ENCODE data around the gene CAT.

The CAT gene

DNA sequence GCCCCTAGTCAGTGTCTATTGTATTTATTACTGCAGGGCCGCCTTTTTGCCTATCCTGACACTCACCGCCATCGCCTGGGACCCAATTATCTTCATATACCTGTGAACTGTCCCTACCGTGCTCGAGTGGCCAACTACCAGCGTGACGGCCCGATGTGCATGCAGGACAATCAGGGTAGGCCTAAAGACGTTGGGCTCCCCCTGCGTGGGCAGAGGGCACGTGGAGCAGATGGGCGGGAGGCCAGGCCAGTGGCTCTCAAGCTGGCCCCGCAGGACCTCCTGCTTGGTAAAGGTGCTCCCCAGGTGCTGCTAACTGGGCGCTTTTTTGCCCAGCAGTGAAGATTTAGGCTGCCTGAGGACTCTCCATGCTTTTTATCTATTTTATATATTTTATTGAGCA lies 22.5 kb downstream of the CAT start:
- DNase-seq, result no peak

DNA sequence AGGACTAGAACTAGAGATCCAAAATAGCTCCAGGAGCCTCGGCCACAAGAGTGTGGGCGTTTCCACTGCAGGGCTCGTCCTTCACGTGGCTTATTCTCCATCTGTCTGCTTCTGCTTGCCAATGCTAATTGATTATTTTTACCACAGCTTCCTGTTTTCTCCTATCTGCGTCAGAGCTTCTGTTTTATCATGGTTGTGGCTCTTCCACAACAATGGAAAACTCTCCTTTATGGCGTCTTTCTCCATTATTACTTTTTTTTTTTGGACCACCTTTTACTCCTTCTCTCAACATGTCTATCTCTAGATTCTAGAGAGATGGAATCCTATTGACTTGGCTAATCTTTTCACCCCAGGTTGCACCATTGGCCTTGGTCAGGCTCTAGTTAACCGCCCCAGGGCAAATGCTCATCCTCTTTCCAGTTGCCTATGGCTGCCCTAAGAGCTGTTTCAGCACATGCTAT lies 25.9 kb downstream of the CAT start:
- DNase-seq, result no peak

GRCh38 chr11:34466802-34467488 lies 28.2 kb downstream of the CAT start:
- DNase-seq, result no peak

- no peak for DNase-seq
These were observed 29.6 kb downstream of the CAT start for GRCh38 chr11:34468209-34468841.

GRCh38 chr11:34473603-34474169 lies 35.0 kb downstream of the CAT start:
- DNase-seq, result no peak

- DNase-seq, result peak; percentile 61
These were observed 36.9 kb downstream of the CAT start for GRCh38 chr11:34475656-34476055.

DNA sequence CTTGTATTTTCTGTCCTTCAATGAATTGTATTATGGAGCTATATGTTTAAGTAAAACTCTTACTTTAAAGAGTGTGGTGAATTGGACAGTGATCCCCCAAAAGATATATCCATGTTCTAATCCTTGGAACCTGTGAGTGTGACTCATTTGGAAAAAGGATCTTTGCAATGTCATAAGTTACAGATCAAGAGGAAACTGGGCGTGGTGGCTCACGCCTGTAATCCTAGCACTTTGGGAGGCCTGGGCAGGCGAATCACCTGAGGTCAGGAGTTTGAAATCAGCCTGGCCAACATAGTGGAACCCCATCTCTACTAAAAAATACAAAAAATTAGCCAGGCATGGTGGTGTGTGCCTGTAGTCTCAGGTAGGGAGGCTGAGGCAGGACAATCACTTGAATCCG lies 38.1 kb downstream of the CAT start:
- no peak for DNase-seq

DNA sequence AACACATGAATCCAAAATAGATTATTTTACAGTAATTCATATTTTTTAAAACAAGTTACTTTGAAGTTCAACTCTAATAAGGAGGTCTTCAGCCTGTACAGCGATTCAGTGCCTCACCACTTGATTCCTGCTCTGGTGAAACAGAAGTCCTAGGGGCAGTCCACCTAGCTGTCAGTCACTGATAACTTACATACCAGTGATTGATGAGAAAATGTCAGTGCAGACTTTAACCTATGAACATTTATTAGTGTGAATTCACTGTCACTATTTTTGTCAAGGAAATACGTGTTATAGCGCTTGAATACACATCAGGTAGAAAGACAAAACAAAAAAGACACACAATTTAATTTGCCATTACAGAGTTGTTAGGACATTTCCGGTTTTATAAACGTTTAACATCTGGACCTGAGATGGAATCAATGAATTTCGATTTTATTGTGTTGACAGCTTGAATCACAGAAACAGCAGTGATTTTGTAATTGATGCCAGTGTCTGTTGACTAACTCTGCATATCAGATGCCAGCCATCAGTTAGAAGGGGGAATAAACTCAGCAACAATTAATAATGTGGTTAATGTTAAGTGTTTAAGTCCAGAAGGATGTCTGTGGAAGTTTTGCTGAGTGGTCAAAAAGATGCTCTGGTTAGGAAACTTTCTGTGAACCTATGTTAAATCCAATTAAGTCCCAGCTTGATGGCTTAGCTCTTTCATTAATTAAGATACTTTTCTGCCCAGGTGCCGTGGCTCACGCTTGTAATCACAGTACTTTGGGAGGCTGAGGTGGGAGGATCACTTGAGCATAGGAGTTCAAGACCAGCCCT lies 40.3 kb downstream of the CAT start:
- DNase-seq, result no peak

DNA sequence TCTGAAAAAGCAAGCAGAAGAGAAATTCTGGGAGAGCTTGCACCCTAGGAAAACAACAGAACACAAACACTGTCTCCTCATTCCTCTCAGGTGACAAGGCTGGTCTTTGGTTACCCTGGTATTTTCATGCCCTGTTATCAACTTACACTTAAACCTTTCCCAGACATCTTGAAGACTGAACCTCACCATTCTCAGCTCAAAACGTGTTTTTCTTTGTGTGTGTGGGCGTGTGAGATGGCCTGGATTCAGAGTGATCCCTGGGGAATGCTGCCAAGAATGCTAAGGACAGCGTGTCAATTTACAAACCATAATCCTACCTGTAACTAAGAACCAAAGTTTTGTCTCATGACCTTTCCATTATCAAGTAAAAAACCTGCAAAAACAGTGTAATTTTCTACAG lies 41.6 kb downstream of the CAT start:
- peak; percentile 8 for DNase-seq

DNA sequence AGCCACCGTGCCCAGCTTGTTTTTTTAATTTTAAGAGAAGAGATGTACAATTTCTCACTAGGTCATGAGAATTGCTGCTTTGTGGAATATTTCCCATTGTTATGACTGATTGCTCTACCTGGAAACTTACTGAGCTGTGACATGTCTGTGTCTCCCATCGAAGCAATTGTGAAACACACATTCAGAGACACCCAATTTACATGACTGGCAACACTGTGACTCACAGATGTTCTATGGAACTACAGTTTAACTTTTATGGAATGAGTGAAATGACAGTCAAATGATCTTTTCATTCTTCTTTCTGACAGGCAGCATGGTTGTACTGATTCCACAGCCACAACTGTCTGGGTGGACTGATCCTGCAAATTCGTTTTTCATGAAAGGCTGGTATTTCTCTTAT lies 42.6 kb downstream of the CAT start:
- DNase-seq, result no peak

DNA sequence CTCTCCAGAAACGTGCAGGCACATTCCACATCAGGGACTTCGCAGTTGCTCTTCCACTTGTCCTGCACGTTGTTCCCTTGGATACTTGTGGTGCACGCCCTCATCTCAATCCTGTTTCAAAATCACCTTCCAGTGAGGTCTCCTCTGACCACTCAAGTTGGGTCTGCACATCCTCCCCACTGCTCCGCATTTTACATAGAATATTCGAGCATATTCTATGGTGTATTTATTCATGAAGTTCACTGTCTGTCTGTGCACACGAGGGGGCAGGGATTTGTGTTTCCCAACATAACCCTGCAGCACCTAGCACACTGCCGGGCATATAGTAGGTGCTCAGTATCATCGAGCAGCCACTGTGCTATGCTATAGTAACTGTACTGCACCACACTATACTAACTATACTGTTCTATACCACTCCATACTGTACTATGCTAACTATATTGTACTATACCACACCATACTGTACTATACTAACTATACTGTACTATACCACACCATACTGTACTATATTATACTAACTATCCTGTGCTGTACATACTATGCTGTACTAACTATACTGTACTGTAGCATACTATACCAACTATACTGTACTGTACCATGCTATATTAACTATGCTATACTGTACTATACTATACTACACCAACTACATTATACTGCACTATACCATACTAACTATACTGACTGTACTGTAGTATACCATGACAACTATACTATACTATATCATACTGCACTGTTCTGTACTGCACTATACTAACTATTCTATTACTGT lies 44.6 kb downstream of the CAT start:
- no peak for DNase-seq

- DNase-seq, result no peak
These were observed 48.7 kb downstream of the CAT start for GRCh38 chr11:34487430-34487829.

- no peak for DNase-seq
These were observed 50.3 kb downstream of the CAT start for GRCh38 chr11:34488855-34489557.

- no peak for DNase-seq
These were observed 51.6 kb downstream of the CAT start for GRCh38 chr11:34490304-34490703.

DNA sequence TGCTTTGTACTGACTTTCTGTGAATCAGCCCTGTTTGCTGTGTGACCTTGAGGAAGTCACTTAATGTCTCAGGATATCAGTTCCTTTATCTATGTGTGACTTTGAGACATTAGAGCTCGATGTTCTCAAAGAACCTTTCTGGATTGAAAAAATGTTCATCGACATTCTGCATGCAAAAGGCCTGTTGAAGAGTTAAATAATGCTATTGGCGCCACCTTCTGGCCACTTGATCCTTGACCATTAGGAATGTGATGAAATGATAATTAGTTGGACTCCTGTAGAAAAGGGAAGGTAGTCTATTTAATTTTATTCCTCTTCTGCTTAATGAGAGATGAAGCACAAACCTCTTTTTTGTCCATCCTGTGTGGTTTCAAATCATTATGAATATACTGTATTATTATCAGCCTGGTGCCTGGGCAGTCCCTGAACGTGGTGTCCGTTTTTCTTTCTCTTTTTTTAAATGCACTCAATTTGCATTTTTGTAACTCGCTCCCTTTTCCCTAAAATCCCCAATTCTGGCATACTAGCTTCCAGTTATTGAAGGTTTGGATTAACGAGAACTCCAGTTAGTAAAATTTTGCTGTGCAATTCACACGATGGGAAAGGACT lies 54.2 kb downstream of the CAT start:
- DNase-seq, result peak; percentile 70

DNA sequence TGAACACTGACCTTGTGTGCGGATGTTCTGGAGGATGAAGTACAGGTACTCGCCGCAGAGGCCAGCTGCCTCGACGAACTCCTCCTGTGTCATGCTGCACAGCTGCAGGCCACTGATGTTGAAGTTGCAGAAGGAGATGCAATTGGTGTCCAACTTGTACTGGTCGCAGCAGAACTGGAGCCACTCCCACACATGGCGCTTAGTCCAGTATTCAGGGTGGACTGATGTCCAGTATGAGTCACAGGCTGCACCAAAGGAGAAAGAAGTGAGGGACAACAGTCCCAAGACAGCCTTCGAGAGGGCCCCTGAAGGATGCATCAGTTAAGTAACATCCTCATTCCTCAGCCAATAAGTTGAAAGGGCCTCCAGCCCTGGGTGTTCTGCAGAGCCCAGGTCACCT lies 54.7 kb downstream of the CAT start:
- no peak for DNase-seq

GRCh38 chr11:34493926-34494595 lies 55.3 kb downstream of the CAT start:
- DNase-seq, result no peak

GRCh38 chr11:34495239-34495723 lies 56.5 kb downstream of the CAT start:
- DNase-seq, result peak; percentile 77

DNA sequence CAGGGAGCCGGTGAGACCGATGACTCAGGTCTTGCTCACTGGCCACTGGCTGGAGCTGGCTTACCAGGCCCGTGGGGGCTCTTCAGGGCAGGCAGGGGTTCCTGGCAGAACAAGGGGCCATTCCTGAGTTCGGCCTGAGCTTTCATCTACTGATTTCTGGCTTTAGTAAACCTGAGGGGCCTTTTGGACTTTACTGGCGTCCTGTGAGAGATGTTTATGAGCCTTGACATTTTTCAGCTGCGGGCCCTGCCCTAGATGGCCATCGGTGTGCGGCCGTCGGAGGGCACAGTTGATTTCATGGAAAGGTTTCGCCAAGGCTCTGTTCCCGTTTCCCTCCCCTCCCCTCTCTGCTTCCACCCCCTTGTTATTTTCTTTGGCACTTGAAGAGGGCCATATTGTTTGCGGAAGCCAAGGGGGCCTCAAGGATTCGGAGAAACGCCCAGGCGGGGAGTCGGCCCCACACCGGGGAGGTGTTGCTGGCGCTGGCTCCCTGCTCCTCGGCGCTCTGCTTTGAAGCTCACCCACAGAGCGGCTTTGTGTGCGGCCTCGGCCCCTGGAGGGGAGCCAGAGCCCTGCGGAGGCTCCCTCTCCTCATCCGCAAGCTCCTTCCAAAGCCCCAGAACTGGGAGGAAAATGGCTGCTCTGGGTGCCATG lies 57.1 kb downstream of the CAT start:
- DNase-seq, result peak; percentile 41

Measured in DMS79 treated with DMSO at 0.1 percent for 48 hours (cell line).